Left lung (tissue), 10 donors: Measurements from ENCODE around the gene MSH5. TPM values are rescaled to one million over a fixed set of nuclear protein-coding genes. Genes with fewer than 3 reads are reported as not detected.

ENCODE experiments used
- ATAC-seq: fragments of 200-7000 bp; cut with Tn5 transposase; one replicate; pipeline ENCODE4 v1.9.1; 2020; ENCODE audit warnings: moderate library complexity
- DNase-seq, 4 donors: peaks; one replicate each; pipeline ENCODE4 v3.0.0-alpha.2; 2013 to 2020
- H3K27ac ChIP-seq, 2 donors: fragments of 200-600 bp; sonication (generic) in 1 of 2; one replicate each; pipeline versions ENCODE4 v1.5.0 to v1.8.0; 2020 to 2021
- H3K27me3 ChIP-seq, 2 donors: fragments of 200-600 bp; sonication (generic) in 1 of 2; one replicate each; pipeline versions ENCODE4 v1.5.0 to v1.8.0; 2020 to 2021
- H3K36me3 ChIP-seq, 2 donors: fragments of 200-600 bp; sonication (generic) in 1 of 2; one replicate each; pipeline versions ENCODE4 v1.5.0 to v1.8.0; 2020 to 2021
- H3K4me1 ChIP-seq, 2 donors: fragments of 200-600 bp; one replicate each; pipeline ENCODE4 v1.8.0; 2021
- H3K4me3 ChIP-seq, 2 donors: fragments of 200-600 bp; sonication (generic) in 1 of 2; one replicate each; pipeline versions ENCODE4 v1.5.0 to v1.8.0; 2020 to 2021; ENCODE audit warnings: mild to moderate bottlenecking in 1 of 2
- H3K9me3 ChIP-seq, 2 donors: fragments of 200-600 bp; sonication (generic) in 1 of 2; one replicate each; pipeline versions ENCODE4 v1.5.0 to v1.8.0; 2020 to 2021
- intact Hi-C, 2 donors: fragments of 100-400 bp; cut with DNase I; formaldehyde crosslinking; loops; one replicate each; pipeline versions ENCODE4 v1.11.2 to v1.14.2; 2022
- polyA plus RNA-seq, 6 donors: library from polyadenylated mRNA; unstranded; fragments of 120-200 nt; gene quantifications; one replicate each; pipeline ENCODE4 v1.2.1, GENCODE V29; 2013; ENCODE audit not compliant: insufficient read length in 6 of 6
- total RNA-seq, 2 donors: library from RNA; stranded (reverse); fragmentation: NEBNext Ultra II Directional; extraction: Animal tissue kit (Norgen Biotek cat#: 25700); gene quantifications; one replicate each; pipeline ENCODE4 v1.2.1, GENCODE V29; 2021
- TF ChIP-seq, protein P1 (sequence below), 2 donors: fragments of 200-600 bp; sonication (generic) in 1 of 2; IDR thresholded peaks; one replicate each; pipeline versions ENCODE4 v1.5.0 to v1.8.0; 2021; ENCODE audit warnings: antibody characterized with exemption in 2 of 2
- donor health status: DM: no; HTN: yes; CAD: no.
- donor health status: DM: no; HTN: no; CAD: no.

MSH5 gene
- total and polyA plus RNA-seq, 8 donors, result 9.7 to 49.8 (median 36.7) TPM

DNA sequence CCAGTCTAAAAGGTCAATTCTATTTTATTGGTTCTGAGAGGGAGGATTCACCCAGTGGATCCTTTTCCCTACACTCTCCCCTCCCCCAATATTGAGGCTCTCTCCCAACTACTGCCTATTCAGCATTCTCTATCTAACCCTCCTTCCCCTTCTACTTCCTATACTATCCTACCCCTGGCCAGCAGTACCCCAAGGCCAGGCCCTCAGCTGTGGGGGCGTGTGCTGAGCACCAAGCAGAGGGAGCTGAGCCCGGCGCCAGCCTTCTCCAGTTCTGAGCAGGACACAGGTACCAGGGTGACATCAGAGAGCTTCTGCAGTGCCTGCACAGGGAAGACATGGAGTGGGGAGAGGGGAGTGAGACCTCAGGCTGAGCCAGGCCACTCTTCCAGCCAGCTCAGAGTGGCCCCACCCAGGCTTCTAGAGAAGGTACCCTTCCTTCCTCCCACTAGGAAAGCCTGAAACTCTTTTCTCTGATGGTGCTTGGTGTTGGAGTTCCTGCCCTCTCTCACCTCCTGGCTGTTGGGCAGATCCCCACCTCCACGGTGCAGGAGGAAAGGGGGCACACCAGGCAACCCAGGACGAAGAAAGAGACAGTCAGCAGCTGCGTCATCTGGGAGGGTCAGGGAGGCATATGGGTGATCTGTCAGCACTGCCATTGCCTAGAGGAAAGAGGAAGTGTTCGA is 12.6 kb upstream of the MSH5 start:
- Histone ChIP-seq H3K27me3 (no peaks in the 10 kb centered on the region), H3K4me3 (peak overlapping the region in 1 of 2 donors; percentile 79), H3K9me3 (no peaks in the 10 kb centered on the region), H3K36me3 (peaks cover 0 to 49% of the 10 kb centered on the region in 2 donors), H3K4me1 (peaks cover 25 to 61% of the 10 kb centered on the region in 2 donors), H3K27ac (peak overlapping the region; percentile 77 to 97)
- TF ChIP-seq, protein P1, sequence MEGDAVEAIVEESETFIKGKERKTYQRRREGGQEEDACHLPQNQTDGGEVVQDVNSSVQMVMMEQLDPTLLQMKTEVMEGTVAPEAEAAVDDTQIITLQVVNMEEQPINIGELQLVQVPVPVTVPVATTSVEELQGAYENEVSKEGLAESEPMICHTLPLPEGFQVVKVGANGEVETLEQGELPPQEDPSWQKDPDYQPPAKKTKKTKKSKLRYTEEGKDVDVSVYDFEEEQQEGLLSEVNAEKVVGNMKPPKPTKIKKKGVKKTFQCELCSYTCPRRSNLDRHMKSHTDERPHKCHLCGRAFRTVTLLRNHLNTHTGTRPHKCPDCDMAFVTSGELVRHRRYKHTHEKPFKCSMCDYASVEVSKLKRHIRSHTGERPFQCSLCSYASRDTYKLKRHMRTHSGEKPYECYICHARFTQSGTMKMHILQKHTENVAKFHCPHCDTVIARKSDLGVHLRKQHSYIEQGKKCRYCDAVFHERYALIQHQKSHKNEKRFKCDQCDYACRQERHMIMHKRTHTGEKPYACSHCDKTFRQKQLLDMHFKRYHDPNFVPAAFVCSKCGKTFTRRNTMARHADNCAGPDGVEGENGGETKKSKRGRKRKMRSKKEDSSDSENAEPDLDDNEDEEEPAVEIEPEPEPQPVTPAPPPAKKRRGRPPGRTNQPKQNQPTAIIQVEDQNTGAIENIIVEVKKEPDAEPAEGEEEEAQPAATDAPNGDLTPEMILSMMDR (IDR thresholded peaks at IDR 0.05), result no peak
- DNase-seq (peak in 2 of 4 donors; percentile 66 to 83), ATAC-seq (peak; percentile 4)
- intact Hi-C loops, result no loop called here

DNA sequence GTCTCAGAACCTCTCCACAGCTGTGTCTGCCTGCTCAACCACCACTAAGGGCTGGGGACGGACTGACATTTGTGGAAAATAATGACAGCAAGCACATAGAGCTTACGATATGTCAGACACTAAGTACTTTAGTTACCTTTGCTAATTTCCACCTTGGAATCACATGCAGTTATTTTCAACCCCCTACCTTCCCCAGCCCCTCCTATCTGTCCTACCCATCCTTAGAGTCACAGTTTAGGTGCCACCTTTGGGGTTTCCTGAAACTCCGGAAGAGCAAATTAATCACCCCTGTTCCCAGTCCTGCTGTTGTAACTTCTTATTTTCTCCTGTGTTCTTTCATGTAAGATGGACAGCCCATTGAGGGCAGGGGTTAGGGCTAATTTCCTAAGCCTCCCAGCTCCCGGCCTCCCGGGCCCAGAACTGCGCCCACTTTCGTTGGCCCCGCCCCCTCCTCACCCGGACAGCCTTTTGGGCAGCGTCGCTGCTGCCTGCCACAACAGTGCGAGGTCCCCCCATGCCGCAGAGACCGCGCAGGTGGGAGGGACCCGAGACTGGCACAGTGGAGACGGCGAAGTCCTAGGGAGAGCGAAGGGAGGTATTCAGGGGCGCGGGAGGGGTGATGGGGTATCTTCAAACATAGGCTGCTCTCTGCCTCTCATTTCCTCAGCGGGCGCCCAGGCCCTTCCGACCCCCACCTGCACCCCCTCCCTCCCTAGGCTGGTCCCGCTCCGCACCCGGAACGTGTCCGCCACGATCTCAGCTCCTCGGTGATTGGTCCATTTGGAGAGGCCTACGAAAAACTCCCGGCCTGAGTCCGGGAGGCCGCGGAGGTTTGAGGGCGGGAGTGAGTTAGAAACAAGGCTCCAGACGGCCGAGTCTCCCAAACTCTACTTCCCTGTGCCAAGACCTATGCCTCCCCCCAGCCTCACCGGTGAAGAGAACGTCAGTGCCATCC is 11.8 kb upstream of the MSH5 start:
- H3K36me3 ChIP-seq, result peaks cover 0 to 58% of the 10 kb centered on the region in 2 donors
- peak in 1 of 4 donors; percentile 85 for DNase-seq
- peak overlapping the region; percentile 77 to 97 for H3K27ac ChIP-seq
- no peaks in the 10 kb centered on the region for H3K9me3 ChIP-seq
- intact Hi-C loops, result no loop called here
- peaks cover 25 to 69% of the 10 kb centered on the region in 2 donors for H3K4me1 ChIP-seq
- TF ChIP-seq, protein P1 (IDR thresholded peaks at IDR 0.05), result no peak
- no peaks in the 10 kb centered on the region for H3K27me3 ChIP-seq
- H3K4me3 ChIP-seq, result peak overlapping the region; percentile 48 to 79
- ATAC-seq, result no peak

DNA sequence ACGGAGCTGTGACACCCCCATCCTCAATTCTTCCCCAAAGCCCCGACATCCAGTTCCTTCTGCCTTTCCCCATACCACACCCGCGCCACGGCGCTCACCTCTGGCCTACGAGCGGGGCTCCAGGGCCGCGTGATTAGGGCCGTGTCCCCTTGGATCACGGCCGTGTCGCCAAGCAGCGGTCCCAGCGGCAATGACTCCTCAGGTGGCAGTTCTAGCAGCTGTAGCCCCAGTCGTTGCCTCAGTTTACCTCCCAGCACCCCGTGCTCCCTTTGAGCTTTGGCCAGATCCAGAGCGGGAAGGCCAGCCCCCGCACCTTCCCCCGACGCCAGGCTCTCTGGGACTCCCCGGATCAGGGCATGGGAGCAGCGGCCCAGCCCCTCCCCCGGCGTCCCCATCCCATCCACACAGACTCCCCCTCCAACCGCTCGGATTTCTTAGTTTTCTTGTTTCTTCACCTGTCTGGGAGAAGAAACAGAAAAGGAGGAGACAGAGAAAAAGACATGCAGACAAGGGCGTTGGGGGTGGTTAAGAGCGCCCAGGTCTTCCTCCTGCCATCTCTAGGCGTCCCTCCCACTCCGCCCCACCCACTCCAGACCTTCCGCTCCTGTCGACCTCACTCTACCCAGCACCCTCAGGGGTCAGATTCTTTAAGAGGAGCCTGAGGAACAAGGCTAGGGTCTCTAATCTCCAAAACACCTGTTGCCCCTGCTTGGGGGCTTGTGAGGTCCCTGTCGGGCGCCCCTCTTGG is 10.9 kb upstream of the MSH5 start, which contains the start of gene DDAH2:
Gene DDAH2 (minus strand): TSS at position 533 of the 748 bp plus-strand sequence. CDS start 138 bp downstream, at position 395.
- H3K4me1 ChIP-seq, result peaks cover 25 to 79% of the 10 kb centered on the region in 2 donors
- ATAC-seq (peak; percentile 42), DNase-seq (peak in 1 of 4 donors; percentile 81)
- peaks cover 4 to 67% of the 10 kb centered on the region in 2 donors for H3K36me3 ChIP-seq
- H3K9me3 ChIP-seq, result no peaks in the 10 kb centered on the region
- H3K27me3 ChIP-seq, result no peaks in the 10 kb centered on the region
- peak within 1 kb of the TSS; percentile 48 to 79 for H3K4me3 ChIP-seq
- intact Hi-C loops, result no loop called here
- TF ChIP-seq, protein P1 (IDR thresholded peaks at IDR 0.05), result peak; percentile 48 to 60
- H3K27ac ChIP-seq, result peak within 1 kb of the TSS; percentile 92 to 97

DNA sequence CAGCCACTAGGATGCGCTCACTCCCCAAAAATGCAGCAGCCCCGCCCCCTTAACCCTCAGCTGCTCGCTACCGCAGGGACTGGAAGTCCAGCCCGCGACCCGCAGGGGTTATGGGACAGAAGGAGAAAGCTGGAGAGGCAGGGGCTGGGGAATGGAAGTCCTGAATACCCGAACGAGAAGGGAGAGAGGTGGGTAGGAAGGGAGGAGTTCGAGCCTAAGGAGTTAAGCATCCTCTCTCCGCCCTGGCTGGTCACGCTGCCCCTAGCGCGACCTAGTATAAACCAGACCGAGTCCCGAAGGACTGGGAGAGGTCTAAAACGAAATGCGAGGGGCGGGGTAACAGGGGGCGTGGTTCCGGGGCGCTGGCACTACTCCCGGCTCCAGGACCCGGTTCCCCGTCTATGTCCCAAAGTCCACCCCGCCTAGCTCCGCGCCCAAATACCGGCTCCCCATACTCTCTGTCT is 10.3 kb upstream of the MSH5 start:
- peak; percentile 92 to 95 (median 94) for DNase-seq
- no peaks in the 10 kb centered on the region for H3K9me3 ChIP-seq
- intact Hi-C loops, result no loop called here
- TF ChIP-seq, protein P1 (IDR thresholded peaks at IDR 0.05), result peak in 1 of 2 donors; percentile 2
- peaks cover 30 to 85% of the 10 kb centered on the region in 2 donors for H3K4me1 ChIP-seq
- peak overlapping the region; percentile 92 to 97 for H3K27ac ChIP-seq
- peak overlapping the region; percentile 48 to 79 for H3K4me3 ChIP-seq
- ATAC-seq, result peak; percentile 89
- peaks cover 4 to 65% of the 10 kb centered on the region in 2 donors for H3K36me3 ChIP-seq
- H3K27me3 ChIP-seq, result no peaks in the 10 kb centered on the region
